NCI-H2171 treated with DMSO at 0.1 percent for 48 hours (cell line): ENCODE measurements around the gene CACNB4.
"Not testable (repeated sequence)": the region's sequence is repeated elsewhere in the genome, so short reads cannot be mapped to it uniquely, and the experiment has no call there.

ENCODE experiments used
- DNase-seq: peaks from one replicate; lab custom pipeline; 2025; lab: John Stamatoyannopoulos, UW

Gene CACNB4

DNA sequence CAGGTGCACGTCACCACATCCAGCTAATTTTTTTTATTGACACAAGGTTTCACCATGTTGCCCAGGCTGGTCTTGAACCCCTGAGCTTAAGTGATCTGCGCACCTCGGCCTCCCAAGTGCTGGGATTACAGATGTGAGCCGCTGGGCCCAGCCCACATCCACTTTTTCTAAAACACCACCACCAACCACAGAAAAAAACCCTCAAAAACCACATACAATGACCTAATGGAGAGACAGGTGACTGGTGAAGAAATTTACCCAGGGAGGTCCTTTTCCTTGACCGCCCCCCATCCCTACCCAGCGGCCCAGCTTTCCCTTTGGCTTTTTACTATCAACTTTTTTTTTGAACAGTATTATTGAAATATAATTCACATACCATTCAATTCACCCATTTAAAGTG is 47.9 kb downstream of the CACNB4 start:
- no peak for DNase-seq

DNA sequence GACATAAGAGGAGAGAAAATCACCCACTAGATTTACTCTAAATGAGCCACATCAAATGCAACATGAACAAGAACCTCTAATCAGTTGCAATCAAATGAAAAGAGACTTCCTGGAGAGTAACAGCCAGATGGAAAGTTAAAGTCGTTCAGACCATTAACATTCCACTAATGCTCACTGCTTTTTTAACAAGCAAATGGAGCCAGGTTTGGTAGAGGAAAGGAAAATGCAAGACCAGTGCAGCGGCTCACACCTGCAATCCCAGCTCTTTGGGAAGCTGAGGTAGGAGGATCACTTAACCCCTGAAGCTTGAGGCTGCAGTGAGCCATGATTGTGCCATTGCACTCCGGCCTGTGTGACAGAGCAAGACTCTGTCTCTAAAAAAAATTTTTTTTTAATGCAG is 48.5 kb downstream of the CACNB4 start:
- DNase-seq: no peak

DNA sequence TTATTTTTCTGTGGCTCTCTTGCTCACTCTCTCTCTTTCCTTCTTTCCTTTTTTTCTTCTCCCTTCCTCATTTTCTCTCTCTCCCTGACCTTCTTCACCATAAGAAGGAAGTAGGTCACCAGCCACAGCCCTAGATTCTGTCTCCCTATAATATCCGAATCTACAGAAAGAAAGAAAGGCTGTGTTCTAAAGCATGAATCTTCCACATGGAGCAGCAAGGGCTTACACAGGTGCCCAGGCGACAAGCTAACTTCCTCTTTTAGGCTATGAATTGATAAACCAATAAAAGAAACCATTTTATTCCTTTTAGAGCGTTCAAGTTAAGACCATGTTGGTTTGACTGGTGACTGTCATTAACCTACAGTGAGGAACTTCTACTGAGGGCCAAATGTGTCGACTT is 49.3 kb downstream of the CACNB4 start:
- no peak for DNase-seq

DNA sequence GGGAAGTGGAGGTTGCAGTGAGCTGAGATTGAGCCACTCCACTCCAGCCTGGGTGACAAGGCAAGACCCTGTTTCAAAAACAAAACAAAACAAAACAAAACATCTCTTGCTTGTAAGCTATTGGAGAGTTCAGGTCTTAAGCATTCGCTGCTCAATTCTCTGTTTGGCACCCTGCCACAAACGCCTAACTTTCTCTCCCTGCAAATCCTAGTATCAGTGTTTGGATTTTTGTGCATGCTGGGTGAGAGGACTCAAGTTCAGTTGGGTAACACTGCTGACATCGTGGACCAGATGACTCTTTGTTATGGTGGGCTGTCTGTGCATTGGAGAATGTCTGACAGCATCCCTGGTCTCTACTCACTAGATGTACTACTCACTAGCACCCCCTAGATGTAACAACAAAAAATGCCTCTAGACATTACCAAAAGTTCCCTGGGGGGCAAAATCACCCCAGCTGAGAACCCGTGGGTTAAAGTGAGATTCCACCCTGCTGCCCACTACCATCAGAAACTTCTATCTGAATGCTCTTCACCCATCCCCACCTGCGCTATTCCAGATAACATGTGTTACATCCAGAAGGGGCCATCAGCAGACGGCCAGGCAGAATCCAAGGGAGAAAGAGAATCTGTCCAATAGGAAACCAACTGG is 50.9 kb downstream of the CACNB4 start:
- peak; percentile 45 for DNase-seq

DNA sequence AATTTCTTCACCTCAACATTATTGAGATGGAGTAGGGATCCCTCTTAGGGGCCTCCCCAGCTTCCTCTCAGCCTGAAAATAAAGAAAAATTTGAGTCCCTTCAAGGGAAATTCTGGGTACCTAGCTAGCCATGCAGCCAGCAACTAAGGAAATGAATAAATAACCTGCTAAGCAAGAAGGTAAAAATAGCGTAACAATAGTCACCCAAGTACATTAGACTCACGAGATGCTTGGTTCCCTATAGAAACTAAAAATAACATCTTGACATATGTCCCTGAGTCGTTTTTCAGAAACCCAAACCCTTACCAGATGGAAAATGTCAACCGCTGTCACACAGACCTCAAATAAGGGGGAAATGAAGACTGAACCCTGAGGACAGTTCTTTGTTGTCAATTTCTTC is 51.9 kb downstream of the CACNB4 start:
- DNase-seq: peak; percentile 83

DNA sequence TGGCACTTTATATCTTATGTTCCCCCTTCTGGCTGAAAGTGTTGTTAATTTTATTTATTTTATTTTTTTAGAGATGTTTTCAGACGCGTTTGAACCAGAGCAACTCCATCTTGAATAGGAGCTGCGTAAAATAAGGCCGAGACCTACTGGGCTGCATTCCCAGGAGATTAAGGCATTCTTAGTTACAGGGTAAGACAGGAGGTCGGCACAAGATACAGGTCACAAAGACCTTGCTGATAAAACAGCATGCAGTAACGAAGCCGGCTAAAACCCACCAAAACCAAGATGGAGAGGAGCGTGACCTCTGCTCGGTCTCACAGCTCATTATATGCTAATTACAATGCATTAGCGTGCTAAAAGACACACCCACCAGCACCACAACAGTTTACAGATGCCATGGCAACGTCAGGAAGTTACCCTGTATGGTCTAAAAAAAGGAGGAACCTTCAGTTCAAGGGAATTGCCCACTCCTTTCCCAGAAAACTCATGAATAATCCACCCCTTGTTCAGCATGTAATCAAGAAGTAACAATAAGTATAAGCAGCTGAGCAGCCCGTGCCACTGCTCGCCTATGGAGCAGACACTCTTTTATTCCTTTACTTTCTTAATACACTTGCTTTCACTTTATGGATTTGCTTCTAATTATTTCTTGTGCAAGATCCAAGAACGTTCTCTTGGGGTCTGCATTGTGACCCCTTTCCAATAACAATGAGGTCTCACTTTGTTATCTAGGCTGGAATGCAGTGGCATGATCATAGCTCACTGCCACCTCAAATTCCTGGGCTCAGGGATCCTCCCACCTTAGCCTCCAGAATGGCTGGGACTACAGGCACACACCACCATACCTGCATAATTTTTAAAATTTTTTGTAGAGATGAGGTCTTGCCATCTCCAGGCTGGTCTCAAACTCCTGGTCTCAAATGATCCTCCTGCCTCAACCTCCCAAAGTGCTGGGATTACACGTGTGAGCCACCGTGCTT is 55.9 kb downstream of the CACNB4 start:
- no peak for DNase-seq

DNA sequence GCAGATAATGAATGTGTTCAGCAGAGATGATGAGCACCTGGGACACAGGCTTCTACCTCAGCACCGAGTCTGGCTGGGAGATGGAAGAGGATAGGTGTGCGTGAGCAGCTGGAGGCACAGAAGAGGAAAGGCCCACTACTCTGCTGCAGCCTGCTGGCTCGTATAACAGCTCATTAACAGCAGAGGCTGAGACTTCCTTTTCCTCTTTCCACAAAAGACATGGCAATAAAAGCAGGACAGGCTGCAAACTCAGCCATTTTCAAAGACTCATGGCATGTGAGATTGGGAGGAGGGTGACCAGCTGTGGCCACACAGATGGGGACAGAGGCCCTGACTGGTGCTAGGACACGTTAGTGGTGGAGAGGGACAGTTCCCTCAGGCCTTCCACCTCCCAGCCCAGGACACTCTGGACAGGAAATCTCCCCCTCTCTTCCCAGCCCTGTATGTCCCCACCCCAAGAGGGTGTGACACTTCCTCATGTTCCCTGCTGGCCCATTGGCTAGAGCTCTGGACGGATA is 60.3 kb downstream of the CACNB4 start:
- peak; percentile 76 for DNase-seq

DNA sequence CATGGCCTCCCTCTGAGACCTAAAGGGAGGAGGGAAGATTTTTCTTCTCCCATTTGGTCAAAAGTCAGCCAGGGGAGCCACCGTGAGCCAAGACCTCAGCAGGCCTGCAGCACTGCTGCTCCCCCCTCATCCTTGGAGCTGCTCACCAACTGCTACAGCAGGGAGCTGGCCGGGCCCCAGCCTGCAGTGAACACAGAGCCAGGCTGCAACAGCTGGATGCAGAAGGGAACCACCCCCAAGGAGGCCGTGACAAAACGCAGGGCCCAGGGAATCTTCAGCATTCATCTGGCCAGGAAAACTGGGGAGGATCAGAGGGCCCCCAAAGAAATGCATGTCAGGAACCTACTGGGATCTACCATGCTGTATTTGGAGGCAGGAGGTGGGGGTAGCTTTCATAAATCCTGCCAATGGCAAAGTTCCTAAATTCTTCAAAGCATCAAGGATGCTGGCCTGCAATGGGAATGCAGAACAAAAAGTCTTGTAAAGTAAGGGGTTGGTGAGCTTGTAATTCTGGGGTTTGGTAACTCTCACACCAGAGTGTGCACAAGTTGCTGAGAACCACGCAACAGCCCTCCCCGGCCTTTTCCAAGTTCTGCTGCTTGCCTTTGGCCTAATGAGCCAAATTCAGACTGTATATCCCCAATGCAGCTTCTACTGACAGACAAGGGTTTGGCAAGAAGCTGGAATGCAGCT is 61.0 kb downstream of the CACNB4 start:
- DNase-seq: no peak

DNA sequence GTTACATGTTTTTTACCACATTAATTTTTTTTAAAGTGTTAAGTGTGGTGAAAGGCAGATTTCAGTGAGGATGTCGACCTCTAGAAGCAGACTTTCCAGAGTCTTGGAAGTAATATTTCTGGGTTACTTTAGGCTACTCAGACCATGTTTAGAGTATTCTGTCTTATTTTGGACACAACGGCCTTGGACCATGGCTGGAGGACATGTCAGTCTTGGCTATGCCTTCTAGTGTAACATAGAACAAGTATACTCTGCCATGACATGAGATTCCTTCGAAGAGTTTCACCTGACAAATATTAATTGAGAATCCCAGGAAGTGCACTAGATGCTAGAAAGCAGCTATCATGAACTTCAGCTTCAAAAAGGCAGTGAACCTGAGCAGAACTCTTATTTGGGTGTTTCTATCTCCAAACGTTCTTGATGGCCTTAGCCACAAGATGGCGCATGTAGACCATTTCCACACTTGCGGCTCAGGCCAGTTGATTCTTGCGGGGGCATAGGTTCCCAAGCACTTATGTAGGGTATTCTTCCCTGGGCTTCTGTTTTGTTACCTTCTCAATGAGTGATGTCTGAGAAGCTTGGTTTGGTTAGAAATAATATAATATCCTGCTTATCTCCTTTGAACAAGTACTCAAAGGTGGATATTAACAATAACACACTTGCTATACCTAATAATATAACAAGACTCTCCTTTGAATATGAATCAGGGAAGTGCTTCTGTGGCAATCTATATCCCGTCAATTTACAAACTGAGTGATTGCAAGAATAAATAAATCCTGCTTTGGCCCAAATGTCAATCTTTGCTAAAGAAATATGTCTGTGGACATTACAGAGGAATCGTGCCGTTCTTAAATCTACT is 62.0 kb downstream of the CACNB4 start:
- peak; percentile 75 for DNase-seq

DNA sequence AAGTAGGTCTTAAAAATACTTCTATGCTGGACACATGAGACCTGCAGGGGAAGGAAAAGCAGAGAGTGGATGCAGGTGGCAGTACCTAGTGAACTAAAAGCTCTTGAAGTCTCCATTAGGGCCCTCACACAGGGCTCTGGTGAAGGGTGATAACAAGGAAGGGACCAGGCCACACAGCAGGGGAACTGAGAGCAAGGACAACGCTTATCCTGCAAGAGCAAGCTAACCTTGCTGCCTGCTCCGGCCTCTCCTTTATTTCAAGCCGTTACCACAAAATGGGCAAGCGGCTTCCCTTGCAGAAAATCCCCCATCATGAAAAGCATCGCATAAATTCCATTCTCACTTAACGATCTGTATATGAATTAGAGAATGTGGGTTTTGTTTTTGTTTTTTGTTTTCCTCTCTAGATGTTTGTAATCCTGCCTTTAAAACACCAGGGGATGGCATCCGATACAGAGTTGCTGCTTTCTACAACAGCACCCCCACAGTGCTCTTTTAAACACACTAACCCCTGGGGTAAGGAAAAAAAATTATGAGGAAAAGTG is 64.5 kb downstream of the CACNB4 start:
- DNase-seq: no peak

DNA sequence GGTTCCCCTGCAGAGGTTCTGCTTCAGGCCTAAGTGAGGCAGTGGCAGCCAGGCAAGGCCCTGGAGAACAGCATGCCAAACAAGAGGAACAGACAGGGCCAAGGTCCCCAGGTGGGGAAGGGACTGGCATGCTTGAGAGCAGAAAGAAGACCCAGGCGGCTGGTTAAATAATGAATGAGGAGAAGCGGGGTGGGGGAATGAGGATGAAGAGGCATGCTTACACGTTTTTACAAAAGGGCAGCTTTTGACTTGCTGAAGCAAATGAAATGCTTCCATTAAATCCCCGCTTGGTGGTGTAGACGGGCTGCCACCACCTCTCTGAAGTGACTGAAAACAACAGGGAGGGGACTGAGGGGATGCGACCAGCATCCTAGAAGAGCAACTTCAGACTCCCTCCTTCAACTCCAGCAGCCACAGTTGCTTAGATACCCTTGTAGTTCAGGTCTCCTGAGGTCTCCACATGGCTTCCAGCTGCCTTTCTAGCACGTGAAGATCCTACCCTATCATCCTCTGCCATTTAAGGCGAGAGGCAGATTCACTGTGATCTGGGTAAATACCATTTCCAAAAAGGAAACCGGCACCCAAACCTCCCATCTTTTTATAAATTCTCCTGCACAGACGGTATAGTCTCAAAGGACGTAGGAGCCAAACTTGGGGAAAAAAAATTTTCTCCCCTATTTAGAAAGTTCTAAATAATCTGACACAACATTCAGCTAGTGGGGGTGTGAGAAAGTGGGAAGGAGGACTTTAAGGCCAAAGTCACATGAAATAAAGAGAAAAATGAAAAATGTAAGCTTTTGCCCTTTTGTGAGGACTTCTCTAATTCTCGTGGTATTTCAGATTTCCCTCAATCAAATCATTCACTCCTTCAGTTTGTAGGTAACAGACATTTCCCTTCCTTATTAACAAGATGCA is 65.6 kb downstream of the CACNB4 start:
- no peak for DNase-seq

DNA sequence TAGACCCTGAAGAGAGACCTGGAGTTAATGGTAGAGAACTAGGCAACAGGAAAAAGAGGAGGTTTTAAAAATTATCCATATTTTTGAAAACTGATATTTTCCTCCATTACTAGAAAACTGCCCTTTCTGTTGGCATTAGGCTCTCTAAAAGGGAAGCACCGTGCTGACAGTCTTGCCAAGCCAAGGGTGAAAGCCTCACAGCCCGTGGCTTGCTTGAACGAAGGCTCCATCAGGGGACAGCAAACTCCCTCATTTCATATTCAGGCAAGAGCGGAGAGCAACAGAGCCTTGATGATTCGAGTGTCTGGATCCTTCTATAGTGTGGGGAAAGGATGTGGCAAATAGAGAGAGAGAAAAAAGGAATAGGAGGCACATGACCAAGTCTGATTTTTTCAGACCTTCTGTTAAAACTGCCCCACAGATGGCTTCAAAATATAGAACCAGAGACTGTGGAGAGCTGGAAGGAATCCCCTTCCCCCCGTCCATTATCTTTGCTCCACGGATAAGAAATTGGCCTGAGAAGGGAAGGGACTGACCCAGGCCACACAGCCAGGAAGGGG is 67.0 kb downstream of the CACNB4 start:
- no peak for DNase-seq

DNA sequence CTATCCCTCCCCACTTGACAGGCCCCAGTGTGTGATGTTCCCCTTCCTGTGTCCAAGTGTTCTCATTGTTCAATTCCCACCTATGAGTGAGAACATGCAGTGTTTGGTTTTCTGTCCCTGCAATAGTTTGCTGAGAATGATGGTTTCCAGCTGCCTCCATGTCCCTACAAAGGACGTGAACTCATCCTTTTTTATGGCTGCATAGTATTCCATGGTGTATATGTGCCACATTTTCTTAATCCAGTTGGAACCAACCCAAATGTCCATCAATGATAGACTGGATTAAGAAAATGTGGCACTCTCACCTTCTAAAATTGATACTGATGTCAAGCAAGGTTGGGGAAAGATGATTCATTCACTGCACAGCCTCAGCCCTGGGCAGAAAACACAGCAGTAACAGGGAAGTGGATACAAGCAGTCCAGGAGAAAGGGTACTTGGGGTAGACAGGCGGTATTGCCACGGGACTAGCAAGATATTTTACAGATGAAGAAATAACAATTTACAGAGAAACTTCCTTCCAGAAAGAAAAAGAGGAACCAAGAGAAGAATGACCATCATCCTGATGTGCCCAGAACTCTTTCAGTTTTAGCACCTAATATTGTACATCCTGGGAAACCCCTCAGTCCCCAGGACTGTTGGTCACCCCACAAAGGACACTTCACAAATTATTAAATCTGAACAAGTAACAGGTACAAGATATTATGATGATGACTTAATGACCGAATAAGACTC is 68.1 kb downstream of the CACNB4 start:
- not testable (repeated sequence) for DNase-seq

DNA sequence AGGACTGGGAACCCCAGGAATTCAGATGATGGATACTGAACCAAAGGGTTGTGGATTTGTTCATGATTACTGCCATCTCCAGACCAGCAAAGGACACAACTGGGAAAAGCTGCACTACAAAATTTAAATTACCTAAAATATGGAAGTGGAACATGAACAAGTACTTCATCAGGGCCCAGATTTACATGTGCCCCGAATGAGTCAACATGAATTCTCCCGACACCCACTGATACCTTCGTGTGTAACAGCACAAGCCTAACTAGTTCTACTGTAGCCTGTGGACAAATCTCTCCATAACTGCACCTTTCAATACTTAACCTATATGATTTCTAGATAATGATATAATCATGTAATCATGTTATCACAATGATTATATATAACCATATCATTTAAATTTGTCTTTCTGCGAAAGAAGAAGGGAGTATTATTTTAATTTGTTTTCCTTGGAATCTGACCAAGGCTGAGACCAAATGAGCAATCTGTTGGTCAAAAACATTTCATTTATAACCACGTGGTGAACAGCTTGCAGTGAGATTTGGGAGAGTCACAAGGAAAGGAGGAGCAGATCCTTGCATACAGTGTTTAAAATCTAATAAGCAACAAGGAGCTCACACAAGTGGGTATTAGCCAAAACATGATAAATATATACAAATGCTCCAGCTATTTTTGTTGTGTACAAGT is 70.5 kb downstream of the CACNB4 start:
- no peak for DNase-seq

DNA sequence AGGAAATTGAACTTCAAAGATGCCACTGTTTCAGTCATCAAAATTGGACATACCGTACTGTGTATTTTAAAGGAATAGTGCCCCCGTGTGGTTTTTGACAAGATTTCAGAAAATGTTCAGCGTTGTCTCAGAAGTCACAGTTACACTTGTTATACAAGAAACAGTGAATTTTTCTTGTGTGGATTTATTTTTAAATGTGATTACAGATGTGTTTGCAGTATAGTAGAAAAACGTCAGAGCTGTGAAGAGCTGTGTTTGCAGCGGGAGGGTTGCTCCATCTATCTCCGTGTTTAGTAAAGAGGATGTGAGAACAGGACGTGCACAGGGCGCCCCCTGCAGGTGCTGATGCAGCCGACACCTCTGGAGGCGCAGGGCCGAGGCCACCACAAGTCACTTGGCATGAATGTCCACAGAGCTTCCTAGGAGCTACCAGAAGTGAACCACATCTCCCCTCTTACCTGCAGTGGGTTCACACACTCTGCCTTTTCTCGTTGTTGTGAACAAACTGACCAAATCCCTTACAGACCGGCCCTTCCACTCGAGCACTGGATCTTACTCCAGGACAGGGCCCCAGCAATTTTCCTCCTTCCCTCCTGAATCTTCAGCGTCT is 73.1 kb downstream of the CACNB4 start:
- peak; percentile 89 for DNase-seq

DNA sequence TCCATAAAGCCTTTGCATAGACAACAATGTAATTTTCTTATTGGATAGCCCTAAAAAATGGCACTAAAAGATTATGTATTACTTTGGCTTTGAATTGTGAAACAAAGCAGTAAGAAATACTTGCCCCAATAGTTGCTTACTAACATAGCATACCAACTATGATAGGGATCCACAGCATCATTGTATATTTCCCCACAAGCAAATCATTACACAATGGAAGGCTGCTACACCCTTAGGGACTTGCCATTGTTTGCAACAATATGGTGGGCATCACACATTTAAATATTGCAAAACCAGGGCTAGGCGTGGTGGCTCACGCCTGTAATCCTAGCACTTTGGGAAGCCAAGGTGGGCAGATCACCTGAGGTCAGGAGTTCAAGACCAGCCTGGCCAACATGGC is 74.4 kb downstream of the CACNB4 start:
- no peak for DNase-seq

DNA sequence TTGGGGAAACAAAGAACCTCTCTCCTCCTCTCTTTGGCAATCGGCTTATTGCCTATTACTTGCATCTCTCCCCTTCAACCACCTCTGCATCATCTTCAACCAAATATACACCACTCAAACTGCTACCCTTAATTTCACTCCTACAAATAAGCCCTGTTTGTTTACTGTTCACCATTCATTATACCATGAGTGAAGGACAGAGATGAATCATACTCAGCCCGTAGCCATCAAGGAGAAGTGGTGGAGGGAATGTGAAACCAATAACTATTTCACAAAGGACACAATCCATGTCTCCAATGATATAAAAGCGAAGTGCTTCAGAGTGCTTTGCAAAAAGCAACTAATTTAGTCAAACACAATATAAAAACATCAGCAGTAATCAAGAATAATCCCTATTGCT is 76.8 kb downstream of the CACNB4 start:
- DNase-seq: no peak

DNA sequence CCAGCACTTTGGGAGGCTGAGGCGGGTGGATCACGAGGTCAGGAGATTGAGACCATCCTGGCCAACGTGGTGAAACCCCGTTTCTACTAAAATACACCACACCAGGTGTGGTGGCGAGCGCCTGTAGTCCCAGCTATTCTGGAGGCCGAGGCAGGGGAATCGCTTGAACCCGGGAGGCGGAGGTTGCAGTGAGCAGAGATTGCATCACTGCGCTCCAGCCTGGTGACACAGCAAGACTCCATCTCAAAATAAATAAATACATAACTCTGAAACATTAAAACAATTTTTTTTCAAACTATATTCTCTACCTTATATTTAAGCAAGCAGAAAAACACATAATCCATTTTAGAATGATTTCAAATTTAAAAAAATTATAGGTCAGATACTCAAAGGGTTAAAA is 77.8 kb downstream of the CACNB4 start:
- not testable (repeated sequence) for DNase-seq
